Parathyroid adenoma (tissue), 2 donors: ENCODE data around the gene CYP2B6.

Source experiments
- H2AFZ ChIP-seq: fragments of 300-600 bp; sonication (generic); one replicate; pipeline ENCODE4 v1.7.0; 2017; ENCODE audit warnings: antibody characterized with exemption, mild to moderate bottlenecking
- H3K27ac ChIP-seq: fragments of 300-600 bp; sonication (generic); one replicate; pipeline ENCODE4 v1.7.0; 2017
- H3K27me3 ChIP-seq: fragments of 300-600 bp; sonication (generic); one replicate; pipeline ENCODE4 v1.7.0; 2017; ENCODE audit warnings: low read length; ENCODE audit not compliant: control insufficient read depth, insufficient read depth
- H3K36me3 ChIP-seq: fragments of 300-600 bp; sonication (generic); one replicate; pipeline ENCODE4 v1.7.0; 2017; ENCODE audit warnings: low read length; ENCODE audit not compliant: control insufficient read depth, insufficient read depth
- H3K4me1 ChIP-seq: fragments of 300-600 bp; sonication (generic); one replicate; pipeline ENCODE4 v1.7.0; 2017; ENCODE audit warnings: control low read depth
- H3K4me2 ChIP-seq: fragments of 300-600 bp; sonication (generic); one replicate; pipeline ENCODE4 v1.7.0; 2017; ENCODE audit warnings: low read length
- H3K4me3 ChIP-seq: fragments of 300-600 bp; sonication (generic); one replicate; pipeline ENCODE4 v1.7.0; 2017; ENCODE audit warnings: low read depth, low read length
- H3K79me2 ChIP-seq: fragments of 300-600 bp; sonication (generic); one replicate; pipeline ENCODE4 v1.7.0; 2017; ENCODE audit warnings: control low read depth
- H3K9ac ChIP-seq: fragments of 300-600 bp; sonication (generic); one replicate; pipeline ENCODE4 v1.7.0; 2017; ENCODE audit warnings: mild to moderate bottlenecking
- H3K9me3 ChIP-seq: fragments of 300-600 bp; sonication (generic); one replicate; pipeline ENCODE4 v1.7.0; 2017; ENCODE audit warnings: low read length; ENCODE audit not compliant: control insufficient read depth
- CTCF ChIP-seq: fragments of 300-600 bp; sonication (generic); IDR thresholded peaks from one replicate; pipeline ENCODE4 v1.7.0; 2017; ENCODE audit warnings: antibody characterized with exemption, mild to moderate bottlenecking
- donor health status: primary hyperparathyroidism.

The CYP2B6 gene

GRCh38 chr19:40990972-40991381 is at the start of gene CYP2B6:
Gene CYP2B6 (plus strand): TSS chr19:40991282. CDS start chr19:40991306, 24 bp downstream.
- Histone ChIP-seq H3K27ac (no peak within 1 kb of the TSS), H3K4me1 (no peaks in the 10 kb centered on the region)
- no peak for TF ChIP-seq CTCF

GRCh38 chr19:40941481-40942219 is 49.4 kb upstream of the CYP2B6 start:
- no peaks in the 10 kb centered on the region for H3K79me2 ChIP-seq
- H3K9ac ChIP-seq, result no peak overlapping the region
- no peaks in the 10 kb centered on the region for H3K9me3 ChIP-seq
- H3K4me3 ChIP-seq, result no peak overlapping the region
- H2AFZ ChIP-seq, result no peak overlapping the region
- no peaks in the 10 kb centered on the region for H3K27me3 ChIP-seq
- no peaks in the 10 kb centered on the region for H3K36me3 ChIP-seq
- no peak overlapping the region for H3K27ac ChIP-seq
- no peaks in the 10 kb centered on the region for H3K4me1 ChIP-seq
- TF ChIP-seq CTCF, result no peak
- no peak overlapping the region for H3K4me2 ChIP-seq

More at GRCh38 chr19:40990972-40991381, at the start of gene CYP2B6:
- H3K79me2 ChIP-seq, result no peaks in the 10 kb centered on the region
- no peak within 1 kb of the TSS for H2AFZ ChIP-seq
- no peaks in the 10 kb centered on the region for H3K27me3 ChIP-seq
- H3K4me2 ChIP-seq, result no peak within 1 kb of the TSS
- no peaks in the 10 kb centered on the region for H3K36me3 ChIP-seq
- no peak within 1 kb of the TSS for H3K4me3 ChIP-seq
- H3K9ac ChIP-seq, result no peak within 1 kb of the TSS
- no peaks in the 10 kb centered on the region for H3K9me3 ChIP-seq

- Histone ChIP-seq H3K27me3 (no peaks in the 10 kb centered on the region), H3K36me3 (no peaks in the 10 kb centered on the region), H3K4me3 (no peak overlapping the region), H3K9me3 (no peaks in the 10 kb centered on the region), H3K9ac (no peak overlapping the region), H3K4me1 (no peaks in the 10 kb centered on the region), H3K4me2 (no peak overlapping the region), H3K27ac (no peak overlapping the region), H2AFZ (no peak overlapping the region), H3K79me2 (no peaks in the 10 kb centered on the region)
- no peak for TF ChIP-seq CTCF
Measured at GRCh38 chr19:40945645-40946044, 45.4 kb upstream of the CYP2B6 start.

GRCh38 chr19:40947114-40947513 is 44.0 kb upstream of the CYP2B6 start:
- no peaks in the 10 kb centered on the region for H3K79me2 ChIP-seq
- H3K27ac ChIP-seq, result no peak overlapping the region
- H3K9me3 ChIP-seq, result no peaks in the 10 kb centered on the region
- H3K36me3 ChIP-seq, result no peaks in the 10 kb centered on the region
- TF ChIP-seq CTCF, result no peak
- no peaks in the 10 kb centered on the region for H3K27me3 ChIP-seq
- no peaks in the 10 kb centered on the region for H3K4me1 ChIP-seq
- H3K9ac ChIP-seq, result no peak overlapping the region
- no peak overlapping the region for H3K4me2 ChIP-seq
- no peak overlapping the region for H2AFZ ChIP-seq
- no peak overlapping the region for H3K4me3 ChIP-seq

GRCh38 chr19:40947573-40947972 is 43.5 kb upstream of the CYP2B6 start:
- Histone ChIP-seq H3K4me1 (no peaks in the 10 kb centered on the region), H3K79me2 (no peaks in the 10 kb centered on the region), H2AFZ (no peak overlapping the region), H3K9me3 (no peaks in the 10 kb centered on the region), H3K9ac (no peak overlapping the region), H3K4me3 (no peak overlapping the region), H3K27me3 (no peaks in the 10 kb centered on the region), H3K36me3 (no peaks in the 10 kb centered on the region), H3K27ac (no peak overlapping the region), H3K4me2 (no peak overlapping the region)
- TF ChIP-seq CTCF, result no peak
